Endothelial cell of coronary artery (primary cell): Measurements from ENCODE around the gene ZNF562. TPM values are rescaled to one million over a fixed set of nuclear protein-coding genes. Genes with fewer than 3 reads are reported as not detected.

Experiments used
- total RNA-seq: library from RNA; depleted of rRNA; stranded (reverse); fragments of >200 nt; gene quantifications from 2 replicates; pipeline ENCODE4 v1.2.3, GENCODE V29; 2014

The ZNF562 gene
- 17.3 and 27.2 TPM in 2 replicates for total RNA-seq

GRCh38 chr19:9674663-9675357 is at the start of gene ZNF562:
ZNF562 (minus strand) TSS chr19:9675100; CDS start chr19:9660744, 14,356 bp downstream.

GRCh38 chr19:9621156-9622037 is 53.5 kb downstream of the ZNF562 start, which contains the start of gene ZNF561:
ZNF561 (minus strand) TSS chr19:9621232; CDS start chr19:9619456, 1,776 bp downstream.

Other genes with a start within 250 kb of the ZNF562 start
- gene ZNF266, start 239.5 kb downstream of the ZNF562 start, total RNA-seq = 8.3 and 8.7 TPM in 2 replicates
- gene ZNF560, start 176.5 kb downstream of the ZNF562 start, total RNA-seq = under 0.01 and 0.47 TPM in 2 replicates
- 17.0 and 18.6 TPM in 2 replicates for gene ZNF426, start 136.5 kb downstream of the ZNF562 start, total RNA-seq
- gene ZNF121, start 90.6 kb downstream of the ZNF562 start, total RNA-seq = 34.4 and 41.8 TPM in 2 replicates
- gene ZNF561, start 53.9 kb downstream of the ZNF562 start, total RNA-seq = 27.2 and 50.5 TPM in 2 replicates
- 5.7 and 7.8 TPM in 2 replicates for gene ZNF846, start 93.6 kb upstream of the ZNF562 start, total RNA-seq
- 7.4 and 9.3 TPM in 2 replicates for gene FBXL12, start 144.0 kb upstream of the ZNF562 start, total RNA-seq
- 169 and 257 TPM in 2 replicates for gene UBL5, start 152.8 kb upstream of the ZNF562 start, total RNA-seq
- 104 and 114 TPM in 2 replicates for gene PIN1, start 160.2 kb upstream of the ZNF562 start, total RNA-seq